Activated CD8-positive, alpha-beta memory T cell treated with anti-CD3 and anti-CD28 coated beads for 4 hours (primary cell): Measurements from ENCODE around the gene ARSB.

Source experiments
- DNase-seq, 2 donors: peaks; one replicate each; pipeline ENCODE4 v3.0.0-alpha.2; 2020; ENCODE audit warnings: low read depth in 2 of 2

ARSB gene

DNA sequence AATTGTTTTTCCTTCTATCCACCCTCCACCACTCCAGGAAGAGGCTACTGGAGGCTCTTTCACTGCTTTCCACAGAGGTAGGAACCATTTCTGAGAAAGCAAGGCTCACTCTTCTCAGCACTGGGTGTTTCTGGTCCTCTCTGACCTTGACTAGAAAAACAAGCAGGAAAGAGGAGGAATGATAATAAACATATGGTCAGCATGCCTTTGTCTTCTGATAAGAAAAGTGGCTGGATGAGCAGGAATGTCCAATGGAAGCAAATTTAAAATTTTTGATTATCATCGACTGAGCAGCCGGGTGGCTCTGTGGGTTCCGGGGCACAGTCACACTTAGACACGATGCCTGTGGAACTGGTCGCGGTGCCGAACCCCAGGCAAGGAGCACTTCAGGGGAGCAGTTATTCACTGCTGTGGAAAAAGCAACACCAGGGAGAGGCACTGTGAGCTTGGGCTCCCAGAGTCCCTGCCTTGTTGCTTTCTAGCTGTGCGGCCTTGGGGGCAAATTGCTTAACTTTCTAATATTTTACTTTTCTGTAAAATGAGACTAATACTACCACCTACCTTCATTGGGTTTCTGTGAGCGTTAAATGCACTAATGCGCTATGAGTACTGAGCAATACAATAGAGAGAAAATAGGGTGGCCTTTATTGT, 179.5 kb downstream of the ARSB start:
- no peak for DNase-seq

DNA sequence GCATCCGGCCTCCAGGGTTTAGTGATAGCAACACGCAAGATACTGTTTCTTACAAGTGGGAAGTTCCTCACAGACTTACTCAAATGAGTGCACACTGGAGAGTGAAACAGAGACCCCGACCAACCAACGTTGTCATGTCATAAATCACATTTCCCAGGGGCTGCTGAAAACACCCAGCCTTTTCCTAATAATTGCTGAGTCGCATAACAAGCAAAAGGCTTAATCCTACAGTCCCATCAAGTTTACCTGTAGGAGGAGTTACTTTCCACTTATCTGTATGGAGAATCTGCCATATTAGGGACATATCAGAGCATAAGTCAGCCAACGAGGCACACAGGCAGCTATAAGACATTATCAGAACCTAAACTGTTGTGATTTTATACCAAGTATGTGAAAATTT, 180.1 kb downstream of the ARSB start:
- no peak for DNase-seq

DNA sequence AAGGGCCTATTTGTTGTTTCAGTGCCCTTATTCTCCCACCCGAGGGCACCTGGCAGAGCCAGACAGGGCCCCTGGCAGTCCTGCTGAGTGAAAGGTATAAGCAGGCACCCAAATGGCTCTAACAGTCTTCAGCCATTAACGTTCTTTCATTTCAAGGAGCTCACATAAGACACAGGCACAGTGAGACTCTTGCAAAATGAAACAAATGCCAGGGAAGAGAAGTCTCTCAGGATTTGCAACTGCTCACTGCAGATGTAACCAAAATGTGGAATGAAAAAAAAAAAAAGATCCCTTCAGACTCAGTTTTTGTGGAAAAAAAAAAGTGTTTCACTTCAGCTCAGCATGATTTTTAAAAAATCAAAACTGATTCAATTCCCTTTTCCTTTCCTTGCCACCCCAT, 181.2 kb downstream of the ARSB start:
- no peak for DNase-seq

DNA sequence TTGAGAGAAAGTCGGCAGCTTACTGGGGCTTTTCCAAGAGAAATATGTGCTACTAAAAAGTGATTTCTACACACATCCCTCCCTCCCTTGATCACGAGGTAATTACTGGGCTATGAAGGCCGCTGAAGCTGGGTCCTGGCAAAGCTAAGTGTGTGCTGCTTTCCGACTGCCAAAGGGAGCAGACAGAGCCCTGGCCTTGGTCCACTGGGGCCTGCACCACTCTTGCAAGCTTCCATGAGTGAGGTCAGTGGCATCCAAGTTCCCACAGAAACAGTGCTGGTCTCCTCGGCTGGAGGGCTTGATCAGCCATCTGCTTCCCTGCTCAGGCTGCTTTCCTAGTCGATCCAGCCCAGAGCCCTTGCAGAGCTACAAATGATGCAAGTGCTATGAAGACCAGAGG, 181.8 kb downstream of the ARSB start:
- no peak for DNase-seq

DNA sequence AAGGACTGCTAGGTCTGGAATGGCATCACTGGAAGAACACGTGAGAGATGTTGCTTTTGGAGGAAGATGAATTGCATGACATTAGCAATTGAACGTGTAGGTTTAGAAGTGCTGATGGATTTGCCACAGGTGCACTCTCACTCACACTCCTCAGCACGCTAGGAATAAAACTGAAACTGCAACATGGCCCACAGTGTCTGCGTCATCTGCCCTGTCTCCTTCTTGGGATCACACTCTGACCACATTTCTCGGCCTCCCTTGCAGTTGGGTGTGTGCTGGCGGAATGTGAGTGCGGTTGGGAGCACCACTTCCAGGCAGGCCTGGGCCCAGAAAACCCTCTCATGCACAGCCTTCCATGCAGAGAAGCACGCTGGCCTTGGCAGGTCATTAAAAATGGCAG, 183.7 kb downstream of the ARSB start:
- no peak for DNase-seq

- no peak for DNase-seq
These were observed 185.7 kb downstream of the ARSB start for GRCh38 chr5:78799266-78800017.

DNA sequence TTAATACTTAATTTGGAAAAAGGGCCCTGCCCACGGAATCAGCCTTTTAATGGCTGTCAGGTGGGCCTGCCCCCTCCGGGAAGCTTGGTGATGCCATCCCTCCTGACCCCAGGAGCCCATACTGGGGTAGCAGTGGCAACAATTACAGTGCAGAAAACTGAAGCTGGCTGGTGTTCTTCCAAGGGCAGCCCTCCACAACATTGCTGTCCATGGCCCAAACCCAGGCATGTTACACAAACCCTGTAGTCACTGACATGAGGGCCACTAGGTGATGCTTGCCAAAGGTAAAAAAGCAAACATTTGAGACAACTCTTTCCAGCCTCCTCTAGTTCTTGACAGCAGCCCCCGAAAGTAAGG, 186.5 kb downstream of the ARSB start:
- no peak for DNase-seq

DNA sequence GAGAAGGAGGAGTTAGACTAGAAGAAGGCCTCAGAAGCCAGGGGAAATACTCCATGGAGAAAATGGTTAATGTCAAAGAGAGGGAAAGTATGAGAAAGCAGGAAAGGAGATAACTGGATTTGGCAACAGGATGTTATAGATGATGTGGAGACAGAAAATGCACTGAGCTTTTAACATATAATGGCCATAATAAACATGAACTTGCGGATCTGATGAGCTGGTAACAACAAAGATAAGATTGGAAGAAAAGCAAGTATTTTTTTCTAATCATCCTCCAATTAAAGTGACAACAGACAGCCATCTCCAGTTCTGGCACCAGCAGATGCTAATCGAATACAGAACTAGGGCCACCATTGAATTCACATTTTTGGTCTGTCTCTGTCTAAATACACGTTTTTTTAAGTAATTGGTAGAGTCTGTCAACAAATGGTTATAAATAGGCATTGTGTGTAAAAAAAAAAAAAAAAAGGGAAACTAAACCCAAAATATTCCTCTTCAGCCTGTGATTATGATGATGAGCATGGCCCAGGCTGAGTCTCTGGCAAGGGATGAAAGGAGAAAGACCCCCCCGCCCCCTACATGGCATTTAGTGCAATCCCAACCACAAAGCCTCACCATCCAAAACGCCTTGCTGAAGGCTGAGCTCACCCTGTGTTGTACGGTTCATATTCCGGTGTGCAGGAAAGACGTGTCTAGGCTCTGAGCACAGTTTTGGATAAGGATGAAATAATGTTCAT, 187.0 kb downstream of the ARSB start:
- DNase-seq = no peak

DNA sequence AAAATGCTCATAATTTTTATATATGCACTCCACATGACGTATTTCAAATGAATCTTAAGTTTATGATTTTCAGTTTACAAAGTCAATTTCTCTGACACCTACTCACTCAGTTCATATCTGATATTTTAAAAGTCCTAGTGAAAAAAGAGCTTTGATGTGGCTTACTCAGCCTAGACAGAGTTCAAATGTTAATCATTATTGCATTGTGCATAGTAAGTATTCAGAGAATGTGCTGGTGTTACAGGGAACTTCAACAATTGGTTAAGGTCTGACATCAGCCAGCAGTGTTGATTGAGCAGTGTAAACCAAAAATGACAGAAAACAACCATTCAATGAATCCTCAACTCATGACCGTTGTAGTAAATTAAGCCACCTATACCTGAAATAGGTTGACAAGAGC, 189.4 kb downstream of the ARSB start:
- no peak for DNase-seq

- no peak for DNase-seq
These were observed 190.4 kb downstream of the ARSB start for GRCh38 chr5:78794693-78795215.

DNA sequence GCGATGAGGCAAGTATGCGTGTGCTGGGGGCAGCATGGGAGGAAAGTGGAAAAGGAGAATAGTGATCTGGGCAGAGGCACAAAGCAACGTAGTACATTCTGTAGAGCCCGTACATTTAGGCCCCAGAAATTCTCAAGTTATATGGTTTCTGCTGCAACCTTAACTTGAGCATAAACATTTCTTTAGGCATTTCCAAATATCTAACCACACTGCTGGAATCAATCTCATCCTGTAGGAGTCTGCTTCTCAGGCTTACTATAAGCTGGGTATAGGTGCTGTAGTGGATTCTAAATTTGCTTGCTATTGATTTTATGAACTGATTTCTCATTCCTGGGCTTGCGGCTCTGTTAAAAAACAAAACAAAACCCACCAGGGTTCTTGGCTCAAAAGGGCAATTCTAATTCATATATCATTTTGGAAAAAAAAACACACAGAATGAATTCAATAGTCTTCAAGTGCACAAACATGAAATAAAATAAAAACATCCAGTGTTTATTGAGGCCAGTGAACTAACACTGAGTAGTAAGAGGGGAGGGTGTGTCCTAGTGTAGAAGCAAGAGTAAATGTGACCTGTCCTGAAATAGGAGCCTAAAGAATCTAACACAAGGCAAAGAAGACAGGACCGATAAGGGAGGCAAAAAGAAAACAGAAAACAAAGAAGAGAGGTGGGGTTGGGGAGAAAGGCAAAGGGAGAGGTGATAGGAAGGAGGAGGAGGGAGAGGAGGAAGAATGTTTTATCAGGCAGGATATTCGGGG, 191.0 kb downstream of the ARSB start:
- no peak for DNase-seq

- no peak for DNase-seq
These were observed 192.6 kb downstream of the ARSB start for GRCh38 chr5:78792345-78793055.

DNA sequence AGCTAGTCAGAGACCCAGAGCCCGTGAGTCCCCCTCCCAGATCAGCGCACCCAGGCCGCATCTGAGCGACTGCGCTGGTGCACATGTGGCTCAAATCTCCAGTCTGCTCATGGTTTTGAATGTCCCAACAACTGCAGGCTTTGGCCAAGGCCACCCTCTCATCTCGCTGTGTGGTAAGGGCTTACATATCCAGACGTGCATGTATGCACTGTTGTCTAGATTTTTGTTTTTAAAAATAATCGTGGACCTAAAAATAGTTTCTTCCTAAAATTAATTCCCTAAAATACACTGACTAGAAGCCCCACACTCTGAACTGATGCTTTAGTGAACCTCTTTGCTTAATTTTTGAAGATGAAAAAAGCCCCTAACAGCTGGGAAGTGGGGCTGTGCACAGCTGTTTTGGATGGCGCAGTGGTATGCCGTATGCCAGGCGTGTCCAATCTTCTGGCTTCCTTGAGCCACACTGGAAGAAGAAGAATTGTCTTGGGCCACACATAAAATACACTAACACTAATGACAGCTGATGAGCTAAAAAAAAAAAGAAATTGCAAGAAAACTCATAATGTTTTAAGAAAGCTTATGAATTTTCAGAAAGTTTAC, 193.5 kb downstream of the ARSB start:
- DNase-seq = no peak

- DNase-seq = no peak
These were observed 197.3 kb downstream of the ARSB start for GRCh38 chr5:78787783-78788182.

DNA sequence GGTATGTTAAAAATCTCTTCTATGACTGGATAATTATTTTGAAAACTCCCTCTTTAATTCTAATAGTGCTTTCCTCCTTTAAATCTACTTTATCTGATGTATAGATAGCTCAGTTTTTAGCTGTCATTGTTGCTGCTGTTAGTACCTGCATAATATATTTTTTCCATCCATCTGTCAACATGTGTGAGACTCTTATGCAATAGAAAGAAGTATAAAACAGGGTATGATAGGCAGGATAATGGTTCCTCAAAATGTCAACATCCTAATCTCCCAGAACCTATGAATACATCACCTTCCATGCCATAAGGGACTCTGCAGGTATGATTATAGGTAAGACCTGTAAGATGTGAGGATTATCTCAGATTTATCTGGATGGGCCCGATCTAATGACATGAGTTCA, 199.7 kb downstream of the ARSB start:
- no peak for DNase-seq

DNA sequence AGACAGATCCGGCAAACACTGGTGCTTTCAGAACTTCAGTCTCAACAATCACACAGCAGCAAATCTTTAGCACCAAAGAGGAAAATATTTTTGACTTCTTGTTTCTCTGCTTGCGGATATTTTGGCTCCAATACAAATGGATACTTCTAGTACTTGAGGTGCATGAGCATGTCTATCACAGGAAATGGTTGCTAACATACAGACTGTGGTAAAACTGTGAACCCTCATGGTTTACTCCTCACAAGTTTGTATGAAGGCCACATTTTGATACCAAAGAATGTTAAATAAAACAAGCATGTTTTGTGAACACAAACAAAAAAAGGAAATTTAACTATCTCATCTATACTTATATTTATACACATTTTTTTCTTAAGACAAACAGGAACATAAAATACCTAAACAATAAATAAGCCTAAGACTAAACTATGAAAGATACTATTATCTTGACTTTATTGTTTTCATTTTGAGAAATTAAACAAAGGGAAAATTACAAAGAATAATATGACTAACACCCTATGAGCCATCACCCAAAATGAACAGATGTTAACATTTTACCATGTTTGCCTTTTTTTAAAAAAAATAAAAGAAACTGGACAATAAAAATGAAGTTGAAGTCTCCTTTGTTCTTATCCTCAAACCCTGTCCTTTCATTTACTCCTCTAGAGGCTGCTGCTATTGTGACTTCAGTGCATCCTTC, 201.5 kb downstream of the ARSB start:
- DNase-seq = no peak

DNA sequence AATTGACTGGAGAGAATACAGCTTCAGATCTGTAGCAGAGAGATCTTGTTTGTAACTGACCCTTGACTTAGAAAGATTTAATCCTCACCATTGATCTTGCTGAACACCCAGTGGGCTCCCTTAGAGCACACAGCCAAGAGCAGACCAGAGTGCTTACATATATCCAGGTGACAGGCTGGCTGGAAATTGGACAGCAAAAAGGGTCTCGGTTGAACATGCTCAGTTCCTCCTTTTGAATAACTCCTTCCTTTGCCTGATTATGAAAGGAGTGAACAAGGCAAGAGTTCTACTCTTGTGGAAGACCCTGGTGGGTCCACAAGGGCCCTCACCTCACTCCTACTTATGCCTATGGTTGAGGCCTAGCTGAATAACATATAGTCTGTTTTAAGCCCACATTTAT, 202.4 kb downstream of the ARSB start:
- DNase-seq = no peak

DNA sequence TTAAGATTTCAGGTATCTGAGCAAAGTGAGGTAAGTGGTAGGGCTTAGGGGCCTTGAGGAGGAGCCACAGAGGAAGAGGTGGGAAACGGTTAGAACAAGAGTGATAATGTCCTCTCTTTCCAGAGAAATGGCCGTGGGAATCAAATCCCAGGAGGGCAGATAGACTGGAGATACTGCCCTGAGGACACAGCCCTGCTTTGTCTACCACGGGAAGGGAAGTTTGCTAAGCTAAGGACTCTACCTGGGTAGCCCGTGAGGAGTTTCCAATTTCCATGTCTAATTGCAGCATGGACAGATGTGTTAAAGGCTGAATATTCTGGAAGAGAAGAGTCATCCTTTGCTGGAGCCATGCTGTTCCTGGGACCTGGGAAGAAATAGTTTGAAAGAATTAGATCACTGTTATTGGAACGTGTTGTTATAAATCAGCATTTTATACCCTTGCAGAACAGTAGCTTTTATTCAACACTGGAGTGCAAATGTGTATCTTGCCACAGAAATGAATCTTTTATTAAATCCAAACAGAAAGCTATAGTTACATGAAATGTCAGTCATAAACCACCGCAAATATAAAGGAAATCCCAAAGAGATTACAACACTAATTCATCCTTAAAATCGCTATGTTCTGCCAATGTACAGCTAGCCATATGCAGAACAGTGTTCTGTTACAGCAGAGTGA, 203.4 kb downstream of the ARSB start:
- DNase-seq = no peak

DNA sequence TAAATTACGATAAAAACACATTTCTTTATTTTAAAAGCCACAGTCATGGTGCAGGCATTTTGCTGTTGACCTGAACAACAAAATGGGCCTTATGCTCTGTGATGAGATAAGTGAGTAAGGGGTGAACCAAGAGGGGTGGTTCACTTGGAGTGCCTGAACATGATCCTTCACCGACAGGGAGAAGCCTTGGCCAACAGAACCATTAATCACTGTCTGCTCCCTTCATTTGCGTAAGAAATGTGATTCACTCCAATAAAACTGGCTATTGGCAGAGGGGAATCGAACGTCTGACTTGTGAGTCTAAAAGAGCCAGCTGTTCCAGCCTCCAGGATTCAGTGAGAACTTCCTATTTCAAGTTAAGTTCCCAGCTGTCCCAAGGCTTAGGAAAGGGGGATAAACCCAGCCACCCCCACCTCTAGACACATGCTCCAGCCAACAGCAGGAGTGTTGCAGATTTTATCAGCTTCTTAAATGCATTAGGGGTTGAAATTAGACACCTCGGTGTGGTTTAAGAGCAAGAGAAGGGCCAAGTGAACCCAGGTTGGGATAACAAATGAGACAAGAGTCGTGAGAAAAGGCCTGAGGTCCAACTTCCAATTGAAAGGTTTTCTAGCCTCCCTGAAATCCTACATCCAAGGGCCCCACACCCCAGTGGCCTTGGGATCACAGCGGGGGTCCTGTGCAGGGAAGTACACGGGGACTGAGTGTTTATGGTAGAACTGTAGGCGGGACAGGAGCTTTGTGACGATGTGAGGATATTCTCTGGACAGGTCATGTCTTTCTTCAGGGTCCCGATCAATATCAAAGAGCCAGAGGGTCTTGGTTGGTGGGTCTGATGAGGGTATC, 205.1 kb downstream of the ARSB start:
- DNase-seq = no peak
